HepG2 (cell line): ENCODE results near the gene TMEM165. TPM values are rescaled to one million over a fixed set of nuclear protein-coding genes. Genes with fewer than 3 reads are reported as not detected.

Experiments used
- CEBPG ChIP-seq: IDR thresholded peaks from 2 replicates; pipeline ENCODE4 v1.6.1; 2016
- POLR2AphosphoS5 ChIP-seq: IDR thresholded peaks from 2 replicates; pipeline ENCODE4 v1.6.1; 2012; ENCODE audit warnings: low read depth, low read length
- SMAD1 ChIP-seq: sonication (generic); formaldehyde crosslinking; IDR thresholded peaks from 2 replicates; pipeline ENCODE4 v1.4.0; 2020; ENCODE audit warnings: missing genetic modification reagents, low read depth, mild to moderate bottlenecking, borderline replicate concordance
- YEATS4 ChIP-seq: sonication (generic); formaldehyde crosslinking; IDR thresholded peaks from 2 replicates; pipeline ENCODE4 v1.4.0; 2020; ENCODE audit warnings: missing genetic modification reagents, borderline replicate concordance
- ZNF558 ChIP-seq: sonication (generic); formaldehyde crosslinking; IDR thresholded peaks from 2 replicates; pipeline ENCODE4 v1.9.0; 2022; ENCODE audit warnings: mild to moderate bottlenecking, missing genetic modification reagents, borderline replicate concordance
- polyA plus RNA-seq, 8 experiments: library from polyadenylated mRNA; depleted of rRNA in 3 of 8; stranded (reverse) in 7 of 8; unstranded in 1 of 8; fragments of >200 nt; fragmentation: Illumina TruSeq in 4 of 8; extraction: Trizol in 4 of 8; gene quantifications; 2 replicates each; pipeline versions ENCODE4 v1.2.1 to v1.2.3, GENCODE V29; 2011 to 2016; ENCODE audit warnings: low read depth in 4 of 8, missing spikeins in 1 of 8, mixed read lengths in 1 of 8; ENCODE audit not compliant: insufficient read depth in 1 of 8
- total RNA-seq, 5 experiments: library from RNA; depleted of rRNA; stranded (reverse); fragments of >200 nt; fragmentation: Illumina TruSeq; extraction: Trizol; gene quantifications; 2 replicates each; pipeline ENCODE4 v1.2.3, GENCODE V29; 2016; ENCODE audit warnings: low read depth in 1 of 5
- TF ChIP-seq, protein P1 (sequence below): sonication (generic); formaldehyde crosslinking; IDR thresholded peaks from 2 replicates; pipeline ENCODE4 v1.4.0; 2020; ENCODE audit warnings: mild to moderate bottlenecking, missing genetic modification reagents
- TF ChIP-seq, protein P2 (sequence below): sonication (generic); formaldehyde crosslinking; IDR thresholded peaks from 2 replicates; pipeline ENCODE4 v1.4.0; 2020; ENCODE audit warnings: missing genetic modification reagents
- TF ChIP-seq, protein P3 (sequence below): sonication (generic); formaldehyde crosslinking; IDR thresholded peaks from 2 replicates; pipeline ENCODE4 v1.5.0; 2020; ENCODE audit warnings: mild to moderate bottlenecking, missing genetic modification reagents

The TMEM165 gene
- total and polyA plus RNA-seq, 2 of the 13 experiments (the other 11 are each of a cell fraction or from before 2014, with no cell fraction given), result 54.6 to 103 TPM

DNA sequence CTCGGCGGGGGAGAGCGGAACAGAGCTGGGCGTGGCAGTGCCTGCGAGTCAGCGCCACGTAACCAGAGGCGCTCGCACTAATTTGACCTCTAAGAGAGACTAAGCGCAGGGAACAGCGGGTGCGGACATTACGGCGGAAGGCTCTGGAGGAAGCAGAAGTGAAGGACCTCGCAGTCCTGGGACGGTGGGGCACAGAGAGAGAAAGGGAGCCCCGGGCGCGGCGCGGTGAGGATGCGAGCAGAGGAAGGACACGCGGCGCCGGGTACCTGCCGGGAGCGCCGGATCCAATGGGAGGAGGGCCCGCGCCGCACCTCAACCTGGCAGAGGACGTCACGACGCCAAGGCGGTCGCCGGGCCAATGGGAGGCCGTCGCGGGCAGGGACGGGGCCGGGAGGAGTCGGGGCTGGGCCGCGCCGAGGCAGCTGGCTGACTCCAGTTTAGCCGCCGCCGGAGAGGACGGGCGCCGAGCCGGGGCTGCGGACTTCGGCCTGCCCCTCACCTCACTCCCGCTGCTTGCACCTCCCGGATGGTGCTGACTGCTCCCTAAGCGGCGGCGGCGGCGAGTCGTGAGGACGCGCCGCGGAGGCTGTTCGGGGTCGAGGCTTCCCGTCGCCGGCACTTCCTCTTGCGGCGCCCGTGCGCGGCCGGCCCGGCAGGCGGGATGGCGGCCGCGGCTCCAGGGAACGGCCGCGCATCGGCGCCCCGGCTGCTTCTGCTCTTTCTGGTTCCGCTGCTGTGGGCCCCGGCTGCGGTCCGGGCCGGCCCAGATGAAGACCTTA lies at the start of gene TMEM165 (continued):
- TF ChIP-seq, protein P1, sequence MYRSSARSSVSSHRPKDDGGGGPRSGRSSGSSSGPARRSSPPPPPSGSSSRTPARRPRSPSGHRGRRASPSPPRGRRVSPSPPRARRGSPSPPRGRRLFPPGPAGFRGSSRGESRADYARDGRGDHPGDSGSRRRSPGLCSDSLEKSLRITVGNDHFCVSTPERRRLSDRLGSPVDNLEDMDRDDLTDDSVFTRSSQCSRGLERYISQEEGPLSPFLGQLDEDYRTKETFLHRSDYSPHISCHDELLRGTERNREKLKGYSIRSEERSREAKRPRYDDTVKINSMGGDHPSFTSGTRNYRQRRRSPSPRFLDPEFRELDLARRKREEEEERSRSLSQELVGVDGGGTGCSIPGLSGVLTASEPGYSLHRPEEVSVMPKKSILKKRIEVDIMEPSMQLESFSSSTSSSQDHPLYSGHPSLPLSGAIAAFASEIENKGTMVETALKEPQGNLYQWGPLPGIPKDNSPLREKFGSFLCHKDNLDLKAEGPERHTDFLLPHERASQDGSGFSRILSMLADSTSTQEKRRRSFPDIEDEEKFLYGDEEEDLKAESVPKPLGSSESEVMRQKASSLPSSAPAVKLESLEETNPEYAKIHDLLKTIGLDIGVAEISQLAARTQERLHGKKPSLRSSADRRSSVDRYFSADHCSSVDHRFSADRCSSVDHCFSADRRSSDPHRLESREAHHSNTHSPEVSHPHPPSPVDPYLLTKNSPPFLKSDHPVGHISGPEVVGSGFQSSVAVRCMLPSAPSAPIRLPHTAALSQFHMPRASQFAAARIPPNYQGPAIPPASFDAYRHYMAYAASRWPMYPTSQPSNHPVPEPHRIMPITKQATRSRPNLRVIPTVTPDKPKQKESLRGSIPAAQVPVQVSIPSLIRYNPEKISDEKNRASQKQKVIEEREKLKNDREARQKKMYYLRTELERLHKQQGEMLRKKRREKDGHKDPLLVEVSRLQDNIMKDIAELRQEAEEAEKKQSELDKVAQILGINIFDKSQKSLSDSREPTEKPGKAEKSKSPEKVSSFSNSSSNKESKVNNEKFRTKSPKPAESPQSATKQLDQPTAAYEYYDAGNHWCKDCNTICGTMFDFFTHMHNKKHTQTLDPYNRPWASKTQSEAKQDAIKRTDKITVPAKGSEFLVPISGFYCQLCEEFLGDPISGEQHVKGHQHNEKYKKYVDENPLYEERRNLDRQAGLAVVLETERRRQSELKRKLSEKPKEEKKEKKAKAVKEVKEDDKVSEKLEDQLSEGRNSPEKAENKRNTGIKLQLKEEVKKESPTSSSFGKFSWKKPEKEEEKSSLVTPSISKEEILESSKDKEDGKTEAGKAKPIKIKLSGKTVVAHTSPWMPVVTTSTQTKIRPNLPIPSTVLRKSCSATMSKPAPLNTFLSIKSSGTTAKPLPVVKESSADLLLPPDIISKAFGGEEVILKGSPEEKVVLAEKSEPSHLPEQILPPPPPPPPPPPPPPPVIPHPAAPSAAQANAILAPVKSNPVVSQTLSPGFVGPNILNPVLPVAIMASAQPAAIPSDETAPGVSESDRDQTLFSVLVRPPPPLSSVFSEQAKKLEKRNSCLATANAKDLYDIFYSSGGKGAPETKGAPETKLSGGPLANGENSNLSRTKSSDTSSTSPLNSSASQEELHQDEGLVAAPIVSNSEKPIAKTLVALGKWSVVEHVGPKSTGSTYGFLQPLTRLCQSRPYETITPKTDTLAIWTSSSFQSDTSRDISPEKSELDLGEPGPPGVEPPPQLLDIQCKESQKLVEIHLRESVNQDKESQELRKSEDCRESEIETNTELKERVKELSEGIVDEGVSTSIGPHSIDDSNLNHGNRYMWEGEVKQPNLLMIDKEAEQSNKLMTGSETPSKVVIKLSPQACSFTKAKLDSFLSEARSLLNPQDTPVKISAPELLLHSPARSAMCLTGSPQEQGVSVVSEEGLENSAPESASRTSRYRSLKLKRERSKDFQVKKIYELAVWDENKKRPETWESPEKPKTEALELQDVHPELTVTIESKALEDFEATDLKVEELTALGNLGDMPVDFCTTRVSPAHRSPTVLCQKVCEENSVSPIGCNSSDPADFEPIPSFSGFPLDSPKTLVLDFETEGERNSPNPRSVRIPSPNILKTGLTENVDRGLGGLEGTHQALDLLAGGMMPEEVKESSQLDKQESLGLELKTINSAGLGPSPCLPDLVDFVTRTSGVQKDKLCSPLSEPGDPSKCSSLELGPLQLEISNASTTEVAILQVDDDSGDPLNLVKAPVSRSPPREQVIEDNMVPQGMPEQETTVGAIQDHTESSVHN (CRISPR knock-in tag), result no peak
- TF ChIP-seq ZNF558 (peak; percentile 50; the same call in 1 of the 2 replicates), POLR2AphosphoS5 (peak; percentile 70), SMAD1 (CRISPR knock-in tag) (peak; percentile 42; the same call in 1 of the 2 replicates), CEBPG (CRISPR knock-in tag) (no peak), YEATS4 (peak; percentile 68)
- TF ChIP-seq, protein P2, sequence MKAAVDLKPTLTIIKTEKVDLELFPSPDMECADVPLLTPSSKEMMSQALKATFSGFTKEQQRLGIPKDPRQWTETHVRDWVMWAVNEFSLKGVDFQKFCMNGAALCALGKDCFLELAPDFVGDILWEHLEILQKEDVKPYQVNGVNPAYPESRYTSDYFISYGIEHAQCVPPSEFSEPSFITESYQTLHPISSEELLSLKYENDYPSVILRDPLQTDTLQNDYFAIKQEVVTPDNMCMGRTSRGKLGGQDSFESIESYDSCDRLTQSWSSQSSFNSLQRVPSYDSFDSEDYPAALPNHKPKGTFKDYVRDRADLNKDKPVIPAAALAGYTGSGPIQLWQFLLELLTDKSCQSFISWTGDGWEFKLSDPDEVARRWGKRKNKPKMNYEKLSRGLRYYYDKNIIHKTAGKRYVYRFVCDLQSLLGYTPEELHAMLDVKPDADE (CRISPR knock-in tag), result 0 out of 2 replicates have a peak, but pooled peaks have one; percentile 48
- TF ChIP-seq, protein P3, sequence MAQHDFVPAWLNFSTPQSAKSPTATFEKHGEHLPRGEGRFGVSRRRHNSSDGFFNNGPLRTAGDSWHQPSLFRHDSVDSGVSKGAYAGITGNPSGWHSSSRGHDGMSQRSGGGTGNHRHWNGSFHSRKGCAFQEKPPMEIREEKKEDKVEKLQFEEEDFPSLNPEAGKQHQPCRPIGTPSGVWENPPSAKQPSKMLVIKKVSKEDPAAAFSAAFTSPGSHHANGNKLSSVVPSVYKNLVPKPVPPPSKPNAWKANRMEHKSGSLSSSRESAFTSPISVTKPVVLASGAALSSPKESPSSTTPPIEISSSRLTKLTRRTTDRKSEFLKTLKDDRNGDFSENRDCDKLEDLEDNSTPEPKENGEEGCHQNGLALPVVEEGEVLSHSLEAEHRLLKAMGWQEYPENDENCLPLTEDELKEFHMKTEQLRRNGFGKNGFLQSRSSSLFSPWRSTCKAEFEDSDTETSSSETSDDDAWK (CRISPR knock-in tag), result no peak
